ENCODE measurements around the gene EMILIN1. TPM values are rescaled to one million over a fixed set of nuclear protein-coding genes. Genes with fewer than 3 reads are reported as not detected.
A peak's percentile ranks its signal among the peaks of the same experiment; 100 is the strongest.
"Not testable (repeated sequence)": the region's sequence is repeated elsewhere in the genome, so short reads cannot be mapped to it uniquely, and the experiment has no call there.

The EMILIN1 gene
- total RNA-seq, 1 donor from 2014 or later = 4.3 TPM

DNA sequence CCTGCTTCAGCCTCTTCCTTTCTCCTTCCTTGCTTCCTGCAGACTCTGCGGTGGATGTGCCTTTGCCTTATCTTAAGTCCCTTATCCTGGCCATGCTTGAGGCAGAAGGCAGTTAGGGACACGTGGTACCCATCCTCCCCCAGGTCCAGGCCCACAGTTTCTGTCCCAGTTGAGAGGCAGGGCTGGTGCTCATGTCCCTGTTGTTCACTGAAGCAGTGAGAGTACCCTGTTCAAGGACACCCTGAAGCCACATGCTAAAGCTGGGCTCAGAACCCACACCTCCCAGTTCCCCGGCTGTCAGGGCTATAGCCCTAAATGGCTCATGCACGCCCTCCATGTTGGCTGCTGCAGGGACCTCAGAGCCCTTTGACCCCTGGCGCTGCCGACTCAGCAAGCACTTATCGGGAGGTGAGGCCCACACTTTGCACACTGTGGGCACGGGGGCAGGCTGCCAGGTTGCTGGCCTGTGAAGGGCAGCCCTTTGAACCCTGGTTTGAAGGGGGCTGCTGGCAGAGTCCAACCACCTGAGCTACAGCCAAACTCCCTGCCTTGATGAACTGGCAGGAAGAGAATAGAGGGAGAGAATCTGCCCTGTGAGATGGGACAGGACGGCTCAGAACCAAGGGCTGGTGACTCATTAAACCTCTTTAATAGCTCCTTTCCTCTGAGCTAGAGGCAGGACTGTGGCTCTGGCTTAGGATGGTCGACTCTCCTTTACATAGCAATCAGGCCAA is 14.4 kb downstream of the EMILIN1 start:
- DNase-seq (ENCODE audit: low read depth) = no peak

DNA sequence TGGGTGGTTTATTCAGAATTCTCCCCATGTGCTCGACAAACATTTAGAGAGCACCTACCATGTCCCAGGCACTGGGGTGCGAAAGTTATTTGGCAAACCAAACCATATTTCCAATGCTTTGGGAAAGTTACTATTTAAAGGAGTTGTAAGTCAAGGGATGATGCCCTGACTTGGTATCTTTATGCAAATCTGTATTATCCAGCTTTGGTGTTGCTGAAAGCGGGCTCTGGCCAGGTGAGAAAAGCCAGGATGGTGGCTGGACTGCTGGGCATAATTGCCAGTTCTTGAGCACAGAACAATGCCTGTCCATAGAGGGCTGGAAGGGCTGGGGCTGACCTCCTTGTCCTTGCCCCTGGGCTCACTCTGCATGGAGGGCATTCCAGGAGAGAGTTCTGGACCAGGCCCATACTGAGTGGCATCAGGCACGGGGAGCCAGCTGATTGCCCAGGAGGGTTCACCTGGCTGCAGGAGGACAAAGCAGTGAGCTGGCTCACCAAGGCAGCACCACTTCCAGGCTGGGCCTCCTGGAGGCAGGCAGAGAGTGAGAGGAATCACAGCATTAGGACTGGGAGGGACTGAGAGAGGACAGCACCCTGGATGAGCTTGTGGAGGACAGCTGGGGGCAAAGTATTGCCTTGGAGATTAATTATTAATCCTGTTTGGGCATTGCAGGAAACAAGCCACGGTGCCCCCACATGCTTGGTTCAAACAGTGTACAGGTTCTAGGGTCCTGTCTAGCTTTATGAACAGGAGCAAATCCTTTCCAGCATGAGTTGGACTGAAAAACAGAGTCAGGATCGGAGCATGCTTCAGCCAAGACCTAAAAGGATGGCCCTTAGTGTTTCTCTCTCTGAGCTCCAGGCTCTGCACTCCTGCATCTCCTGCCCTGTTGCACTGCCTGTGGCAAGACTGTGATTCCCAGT is 15.3 kb downstream of the EMILIN1 start:
- no peak for DNase-seq (ENCODE audit: low read depth)

DNA sequence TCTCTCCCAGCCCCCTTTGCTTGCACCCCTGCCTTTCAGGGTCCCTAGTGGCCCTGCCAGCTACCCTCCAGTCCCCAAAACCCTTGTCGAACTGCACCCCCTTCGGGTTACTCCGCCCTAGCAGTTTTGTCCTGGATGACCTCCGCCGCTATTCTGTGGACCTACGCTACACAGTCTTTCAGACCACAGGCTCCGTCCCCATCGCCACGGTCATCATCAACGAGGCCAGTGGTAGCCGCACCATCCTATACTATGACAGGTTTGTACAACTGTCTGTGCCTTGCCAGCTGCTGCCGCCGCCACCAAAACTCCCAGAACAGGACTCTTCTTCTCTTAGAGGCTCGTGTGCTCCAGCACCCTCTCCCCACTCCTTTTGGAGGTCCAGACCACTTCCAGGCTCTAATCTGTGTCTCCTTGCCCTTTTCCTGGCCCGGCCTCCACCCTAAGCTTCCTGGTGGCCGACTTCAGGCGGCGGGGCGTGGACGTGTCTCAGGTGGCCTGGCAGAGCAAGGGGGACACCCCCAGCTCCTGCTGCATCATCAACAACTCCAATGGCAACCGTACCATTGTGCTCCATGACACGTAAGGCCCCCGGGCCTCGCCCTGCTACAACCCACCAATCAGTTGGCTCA is 16.1 kb downstream of the EMILIN1 start:
- DNase-seq (ENCODE audit: low read depth) = no peak

DNA sequence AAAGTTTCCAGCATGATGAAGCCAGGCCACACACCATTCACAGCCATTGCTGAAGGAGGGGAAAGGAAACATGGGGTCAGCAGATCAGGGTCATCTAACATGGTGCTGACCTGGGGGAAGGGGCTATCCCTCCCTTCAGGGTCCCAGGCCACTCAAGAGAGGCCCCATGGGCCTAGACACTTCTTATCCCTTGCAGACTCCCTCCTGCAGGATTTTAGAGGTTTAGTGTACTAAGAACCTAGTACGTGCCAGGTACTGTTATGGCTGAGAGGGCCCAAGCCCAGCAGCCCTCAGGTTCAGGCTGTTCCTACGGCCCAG is 17.0 kb downstream of the EMILIN1 start:
- DNase-seq (ENCODE audit: low read depth) = no peak

DNA sequence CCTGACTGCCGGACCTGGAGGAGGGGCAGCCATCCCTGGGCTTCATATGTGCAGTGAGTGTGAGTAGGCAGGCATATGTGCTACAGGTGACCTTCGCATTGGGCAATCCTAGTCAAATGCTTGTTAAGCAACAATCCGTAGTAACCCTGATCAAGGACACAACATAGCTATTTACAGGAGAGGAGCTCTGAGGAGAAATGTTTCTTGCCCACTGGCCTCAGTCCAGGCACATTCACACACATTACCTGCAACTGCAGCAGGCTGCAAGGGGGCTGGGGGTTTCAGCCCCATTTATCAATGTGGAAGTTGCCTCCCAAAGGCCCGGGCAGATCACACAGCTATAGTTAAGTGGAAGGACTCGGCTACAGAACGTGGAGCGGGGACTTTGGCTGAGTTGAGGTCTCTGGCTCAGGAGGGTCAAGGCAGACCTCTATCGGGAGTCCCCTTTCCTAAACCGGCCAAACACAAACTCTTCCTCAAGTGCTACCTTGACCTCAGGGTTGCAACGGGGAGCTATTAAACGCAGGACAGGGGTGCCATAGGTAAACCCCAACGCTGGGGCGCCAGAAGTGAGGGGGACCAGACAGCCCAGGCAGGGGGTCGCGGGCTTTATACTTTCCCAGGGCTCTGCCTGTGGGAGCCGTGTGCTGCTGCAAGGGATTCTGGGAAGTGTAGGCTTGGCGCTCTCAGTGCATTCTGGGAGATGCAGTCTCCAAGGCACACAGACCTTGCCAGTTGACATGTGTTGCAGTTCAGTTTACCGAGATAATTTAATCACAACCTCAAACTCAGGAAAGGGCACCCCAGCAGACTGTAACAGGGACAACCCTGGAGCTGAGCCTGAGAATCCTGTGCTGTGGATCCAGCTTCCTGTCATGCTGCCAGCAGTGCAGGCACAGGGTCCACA is 17.6 kb downstream of the EMILIN1 start:
- DNase-seq (ENCODE audit: low read depth) = peak; percentile 78

DNA sequence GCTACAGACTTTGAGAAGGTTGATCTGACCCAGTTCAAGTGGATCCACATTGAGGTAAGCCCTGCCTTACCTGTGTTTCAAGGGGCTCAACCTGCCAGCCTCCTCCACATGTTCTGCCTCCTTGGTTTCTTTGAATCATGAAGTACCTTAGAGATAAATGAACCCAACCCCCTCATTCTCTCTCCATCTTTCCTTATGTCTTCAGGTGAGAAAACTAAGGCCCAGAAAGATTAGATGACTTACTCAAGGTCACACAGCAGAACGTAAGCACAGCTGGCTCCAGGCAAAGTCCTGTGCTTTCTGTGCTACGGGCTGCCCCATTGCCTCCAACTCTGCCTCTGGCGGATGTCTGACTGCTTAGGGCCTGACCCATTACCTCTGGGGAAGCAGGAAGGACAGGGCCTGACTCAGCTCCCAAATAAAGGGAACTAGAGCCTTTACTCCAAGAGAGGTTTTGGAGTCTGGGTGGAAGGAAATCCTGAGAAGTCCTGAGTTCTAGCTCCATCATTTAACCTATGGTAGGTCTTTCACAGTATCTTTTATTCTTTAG is 18.4 kb downstream of the EMILIN1 start:
- DNase-seq (ENCODE audit: low read depth) = no peak

DNA sequence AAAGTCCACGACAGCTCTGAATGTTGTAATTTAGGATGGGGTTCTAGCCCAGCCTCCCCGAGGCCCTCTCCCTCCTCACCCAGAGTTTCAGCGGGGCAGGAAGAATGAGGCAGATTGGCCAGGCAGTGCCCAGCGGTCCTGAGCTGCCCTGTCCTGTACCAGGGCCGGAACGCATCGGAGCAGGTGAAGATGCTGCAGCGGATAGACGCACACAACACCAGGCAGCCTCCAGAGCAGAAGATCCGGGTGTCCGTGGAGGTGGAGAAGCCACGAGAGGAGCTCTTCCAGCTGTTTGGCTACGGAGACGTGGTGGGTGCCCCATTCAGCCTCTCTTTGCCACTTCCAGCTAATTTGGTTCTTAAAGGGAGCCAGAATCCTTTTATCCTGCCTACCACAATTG is 18.9 kb downstream of the EMILIN1 start:
- no peak for DNase-seq (ENCODE audit: low read depth)

DNA sequence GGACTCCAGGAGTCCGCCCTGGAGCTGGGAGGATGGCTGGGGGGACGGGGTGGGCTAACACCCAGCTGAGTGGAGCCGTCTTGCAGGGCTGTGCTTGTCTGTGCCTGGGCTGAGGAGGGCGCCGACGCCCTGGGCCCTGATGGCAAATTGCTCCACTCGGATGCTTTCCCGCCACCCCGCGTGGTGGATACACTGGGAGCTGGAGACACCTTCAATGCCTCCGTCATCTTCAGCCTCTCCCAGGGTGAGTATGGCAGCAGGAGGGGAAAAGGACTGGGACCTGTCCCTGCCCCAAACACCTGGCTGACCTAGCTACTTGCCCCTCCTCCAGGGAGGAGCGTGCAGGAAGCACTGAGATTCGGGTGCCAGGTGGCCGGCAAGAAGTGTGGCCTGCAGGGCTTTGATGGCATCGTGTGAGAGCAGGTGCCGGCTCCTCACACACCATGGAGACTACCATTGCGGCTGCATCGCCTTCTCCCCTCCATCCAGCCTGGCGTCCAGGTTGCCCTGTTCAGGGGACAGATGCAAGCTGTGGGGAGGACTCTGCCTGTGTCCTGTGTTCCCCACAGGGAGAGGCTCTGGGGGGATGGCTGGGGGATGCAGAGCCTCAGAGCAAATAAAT is 21.0 kb downstream of the EMILIN1 start:
- no peak for DNase-seq (ENCODE audit: low read depth)

DNA sequence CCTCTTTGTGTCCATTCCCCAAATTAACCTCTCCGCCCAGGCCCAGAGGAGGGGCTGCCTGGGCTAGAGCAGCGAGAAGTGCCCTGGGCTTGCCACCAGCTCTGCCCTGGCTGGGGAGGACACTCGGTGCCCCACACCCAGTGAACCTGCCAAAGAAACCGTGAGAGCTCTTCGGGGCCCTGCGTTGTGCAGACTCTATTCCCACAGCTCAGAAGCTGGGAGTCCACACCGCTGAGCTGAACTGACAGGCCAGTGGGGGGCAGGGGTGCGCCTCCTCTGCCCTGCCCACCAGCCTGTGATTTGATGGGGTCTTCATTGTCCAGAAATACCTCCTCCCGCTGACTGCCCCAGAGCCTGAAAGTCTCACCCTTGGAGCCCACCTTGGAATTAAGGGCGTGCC is 21.6 kb downstream of the EMILIN1 start:
- DNase-seq (ENCODE audit: low read depth) = no peak

DNA sequence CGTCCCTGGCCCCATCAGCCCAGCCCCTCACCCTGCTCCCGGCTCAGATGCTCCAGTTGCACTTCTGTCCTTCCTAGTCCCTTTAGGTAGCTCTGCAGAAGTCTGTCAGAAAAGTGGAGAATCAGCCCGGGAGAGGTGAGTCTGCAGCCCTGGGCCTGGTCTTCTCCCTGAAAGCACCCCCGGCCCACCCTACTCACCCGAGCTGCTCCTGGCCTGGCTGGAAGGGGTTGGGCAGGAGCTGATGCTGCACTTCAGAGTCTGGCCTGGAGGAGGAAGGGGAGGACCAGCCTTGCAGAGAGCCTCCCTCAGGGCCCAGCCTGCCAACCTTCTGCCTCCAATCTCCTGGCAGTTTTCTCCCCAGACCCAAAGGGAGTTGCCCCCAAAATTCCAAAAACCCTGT is 23.9 kb downstream of the EMILIN1 start:
- no peak for DNase-seq (ENCODE audit: low read depth)

DNA sequence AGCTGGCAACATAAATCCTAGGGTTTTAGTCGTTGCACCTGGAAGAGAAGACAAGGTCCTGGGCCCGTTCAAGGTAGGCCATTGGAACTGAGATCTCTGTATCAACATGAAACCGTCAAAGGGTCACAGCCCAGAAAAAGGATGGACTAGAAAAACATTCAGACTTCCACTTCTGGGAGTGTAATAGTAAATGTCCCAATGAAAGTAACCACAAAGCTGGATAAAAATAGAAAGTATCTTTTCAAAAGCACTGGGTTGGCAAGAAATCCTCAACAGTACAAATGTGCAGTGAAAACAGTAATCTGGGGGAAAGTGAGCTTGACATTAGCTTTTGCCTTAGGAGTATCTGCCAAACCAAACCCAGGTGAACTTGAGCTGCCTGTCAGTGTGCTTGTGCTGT is 27.6 kb downstream of the EMILIN1 start:
- no peak for DNase-seq (ENCODE audit: low read depth)

DNA sequence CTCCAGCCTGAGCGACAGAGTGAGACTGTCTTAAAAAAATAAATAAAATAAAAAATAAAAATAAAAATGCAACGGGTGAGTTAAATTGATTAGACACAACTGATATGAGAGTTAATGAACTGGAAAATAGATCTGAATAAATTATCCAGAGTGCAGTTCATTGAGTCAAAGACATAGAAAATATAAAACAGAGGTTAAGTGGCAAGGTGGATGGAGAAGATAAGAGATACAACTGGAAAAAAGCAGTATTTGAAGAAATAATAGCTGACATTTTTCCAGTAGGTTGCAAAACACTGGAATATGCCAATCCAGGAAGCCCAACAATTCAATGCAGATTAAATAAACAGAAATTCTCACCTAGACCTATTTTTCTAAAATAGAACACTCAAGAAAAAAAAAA is 29.8 kb downstream of the EMILIN1 start:
- DNase-seq (ENCODE audit: low read depth) = no peak

DNA sequence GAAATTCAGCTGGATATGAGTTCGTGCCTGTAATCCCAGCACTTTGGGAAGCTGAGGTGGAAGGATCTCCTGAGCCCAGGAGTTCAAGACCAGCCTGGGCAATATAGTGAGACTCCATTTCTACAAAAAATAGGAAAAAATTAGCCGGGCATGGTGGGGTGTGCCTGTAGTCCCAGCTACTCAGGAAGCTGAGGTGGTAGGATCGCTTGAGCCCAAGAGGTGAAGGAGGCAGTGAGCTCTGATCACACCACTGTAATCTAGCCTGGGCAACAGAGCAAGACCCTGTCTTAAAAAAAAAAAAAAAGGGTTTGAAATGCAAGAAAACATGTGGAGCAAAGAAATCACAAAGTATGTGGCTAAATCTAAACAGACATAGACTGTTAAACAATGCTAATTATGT is 30.7 kb downstream of the EMILIN1 start:
- no peak for DNase-seq (ENCODE audit: low read depth)

DNA sequence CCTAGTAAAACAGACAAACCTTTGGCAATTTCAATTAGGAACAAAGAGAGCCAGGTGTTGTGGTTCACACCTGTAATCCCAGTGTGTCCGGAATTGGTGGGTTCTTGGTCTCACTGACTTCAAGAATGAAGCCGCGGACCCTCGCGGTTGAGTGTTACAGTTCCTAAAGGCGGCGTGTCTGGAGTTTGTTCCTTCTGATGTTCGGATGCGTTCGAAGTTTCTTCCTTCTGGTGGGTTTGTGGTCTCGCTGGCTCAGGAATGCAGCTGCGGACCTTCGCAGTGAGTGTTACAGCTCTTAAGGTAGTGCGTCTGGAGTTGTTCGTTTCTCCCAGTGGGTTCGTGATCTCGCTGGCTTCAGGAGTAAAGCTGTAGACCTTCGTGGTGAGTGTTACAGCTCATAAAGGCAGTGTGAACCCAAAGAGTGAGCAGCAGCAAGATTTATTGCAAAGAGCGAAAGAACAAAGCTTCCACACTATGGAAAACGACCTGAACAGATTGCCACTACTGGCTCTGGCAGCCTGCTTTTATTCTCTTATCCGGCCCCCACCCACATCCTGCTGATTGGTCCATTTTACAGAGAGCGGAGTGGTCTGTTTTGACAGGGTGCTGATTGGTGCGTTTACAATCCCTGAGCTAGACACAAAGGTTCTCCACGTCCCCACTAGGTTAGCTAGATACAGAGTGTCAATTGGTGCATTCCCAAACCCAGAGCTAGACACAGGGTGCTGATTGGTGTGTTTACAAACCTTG is 32.4 kb downstream of the EMILIN1 start:
- not testable (repeated sequence) for DNase-seq (ENCODE audit: low read depth)

DNA sequence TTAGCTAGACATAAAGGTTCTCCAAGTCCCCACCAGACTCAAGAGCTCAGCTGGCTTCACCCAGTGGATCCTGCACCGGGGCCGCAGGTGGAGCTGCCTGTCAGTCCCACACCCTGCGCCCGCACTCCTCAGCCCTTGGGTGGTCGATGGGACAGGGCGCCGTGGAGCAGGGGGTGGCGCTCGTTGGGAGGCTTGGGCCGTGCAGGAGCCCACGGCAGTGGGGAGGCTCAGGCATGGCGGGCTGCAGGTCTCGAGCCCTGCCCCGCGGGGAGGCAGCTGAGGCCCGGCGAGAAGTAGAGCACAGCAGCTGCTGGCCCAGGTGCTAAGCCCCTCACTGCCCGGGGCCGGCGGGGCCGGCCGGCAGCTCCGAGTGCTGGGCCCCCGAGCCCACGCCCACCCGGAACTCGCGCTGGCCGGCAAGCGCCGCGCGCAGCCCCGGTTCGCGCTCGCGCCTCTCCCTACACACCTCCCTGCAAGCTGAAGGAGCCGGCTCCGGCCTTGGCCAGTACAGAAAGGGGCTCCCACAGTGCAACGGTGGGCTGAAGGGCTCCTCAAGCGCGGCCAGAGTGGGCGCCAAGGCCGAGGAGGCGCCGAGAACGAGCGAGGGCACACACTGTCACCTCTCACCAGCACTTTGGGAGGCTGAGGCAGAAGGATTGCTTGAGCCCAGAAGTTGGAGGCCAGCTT is 33.1 kb downstream of the EMILIN1 start:
- DNase-seq (ENCODE audit: low read depth) = not testable (repeated sequence)

DNA sequence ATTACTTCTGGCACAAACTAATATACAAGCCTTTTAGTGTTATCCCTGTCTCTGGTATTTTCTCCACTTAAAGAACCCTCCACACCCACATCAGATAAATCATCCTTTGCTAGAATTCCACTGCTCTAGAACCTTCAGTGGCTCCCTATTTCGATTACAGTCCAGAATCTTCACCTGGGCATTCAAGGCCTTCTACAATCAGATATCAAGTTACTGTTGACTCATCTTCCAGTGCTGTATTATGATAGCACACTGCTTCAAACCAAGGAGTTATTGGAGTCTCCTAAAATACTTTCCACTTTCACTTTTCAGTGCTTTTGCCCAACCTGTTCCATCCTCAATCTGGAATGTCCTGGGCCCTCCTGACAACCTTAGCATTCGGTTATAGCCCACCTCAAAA is 37.1 kb downstream of the EMILIN1 start:
- DNase-seq (ENCODE audit: low read depth) = no peak

DNA sequence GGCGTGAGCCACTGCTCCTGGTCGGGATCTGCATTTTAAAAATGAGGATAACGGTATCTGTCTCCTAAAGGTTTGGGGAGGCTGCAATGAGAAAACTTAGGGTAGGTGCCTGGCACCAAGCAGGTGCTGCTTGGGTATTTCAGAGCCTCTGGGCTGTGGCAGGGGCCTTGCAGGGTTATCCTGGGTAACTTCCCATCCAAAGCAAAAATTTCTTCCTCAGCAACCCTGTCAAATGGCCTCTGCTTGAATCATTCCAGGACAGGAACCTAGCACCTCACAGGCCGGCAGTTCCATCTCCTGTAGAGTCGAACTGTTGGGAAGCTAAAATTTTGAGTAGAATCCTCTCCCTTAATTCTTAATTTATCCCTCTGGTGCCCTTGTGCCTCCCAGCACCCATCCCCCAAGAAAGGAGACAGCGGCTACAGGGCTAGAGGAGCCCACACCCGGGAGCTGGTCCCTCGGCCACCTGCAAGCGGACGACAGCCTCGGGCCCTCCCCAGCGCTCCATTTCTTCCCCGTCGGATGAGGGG is 39.6 kb downstream of the EMILIN1 start:
- no peak for DNase-seq (ENCODE audit: low read depth)

DNA sequence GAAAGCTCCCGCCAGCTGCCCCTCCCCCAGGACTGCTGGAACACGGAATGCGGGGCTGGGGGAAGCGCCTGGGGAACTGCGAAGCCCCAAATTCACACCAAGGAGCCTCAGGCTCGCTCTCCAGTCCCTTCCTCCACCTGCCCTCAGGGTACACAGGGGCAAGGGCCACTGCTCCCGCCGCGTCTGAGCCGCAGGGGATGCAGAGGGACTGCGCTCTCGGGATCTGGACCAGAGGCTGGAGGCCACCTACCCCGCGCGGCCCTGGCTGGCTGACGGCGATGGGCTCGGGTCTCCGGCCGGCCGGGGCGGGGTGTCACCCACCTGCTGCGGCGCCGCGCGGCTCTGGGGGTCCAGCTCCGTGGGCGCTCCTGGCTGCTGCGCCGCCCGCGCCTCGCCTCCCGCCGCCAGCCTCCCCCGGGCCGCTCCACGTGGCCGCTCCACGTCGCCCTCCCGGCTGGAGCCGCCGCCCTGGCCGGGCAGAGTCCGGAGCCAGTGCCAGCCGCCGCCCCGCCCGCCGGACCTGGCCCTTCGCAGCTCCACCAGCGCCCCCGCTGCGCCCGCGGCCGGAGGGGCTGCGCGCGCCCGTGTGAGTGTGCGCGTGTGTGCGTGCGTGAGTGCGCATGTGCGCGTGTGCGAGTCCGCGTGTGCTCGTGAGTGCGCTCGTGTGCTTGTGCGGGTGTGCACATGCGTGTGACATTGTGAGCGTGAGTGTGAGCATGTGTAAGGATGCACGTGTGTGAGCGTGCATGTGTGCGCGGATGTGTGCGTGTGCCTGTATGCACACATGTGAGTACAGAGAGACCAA is 40.3 kb downstream of the EMILIN1 start, which contains the start of gene CGREF1:
CGREF1 (minus strand) TSS at position 604 of the 805 bp plus-strand sequence. CDS start 14,762 bp downstream, outside the sequence.
- no peak for DNase-seq (ENCODE audit: low read depth)

All from myocyte (in vitro differentiated cells).